HG02678 (cell line): ENCODE data around the gene TMEM119.

Source experiments
- ATAC-seq: cut with Tn5 transposase; IDR thresholded peaks from one replicate; pipeline ENCODE4 v1.9.1; 2021; ENCODE audit warnings: mild to moderate bottlenecking, moderate library complexity; ENCODE audit not compliant: unreplicated experiment

Gene TMEM119

GRCh38 chr12:108542320-108542719, 55.6 kb downstream of the TMEM119 start:
- no peak for ATAC-seq
